CD14-positive monocyte (primary cell): ENCODE measurements around the gene TUSC2. TPM values are rescaled to one million over a fixed set of nuclear protein-coding genes. Genes with fewer than 3 reads are reported as not detected.

Experiments
- DNase-seq, 3 donors: peaks; one replicate each; pipeline ENCODE4 v3.0.0-alpha.2; 2011 to 2022
- H2AFZ ChIP-seq: 2 replicates; pipeline ENCODE4 v1.6.0; 2012; ENCODE audit warnings: mild to moderate bottlenecking, low read depth, low read length, inconsistent platforms; ENCODE audit not compliant: insufficient read depth, poor library complexity, severe bottlenecking
- H3K27ac ChIP-seq, 2 donors: 1 replicate in 1 of 2; 2 replicates in 1 of 2; pipeline ENCODE4 v1.5.1; 2012 to 2013; ENCODE audit warnings: low read length in 2 of 2, control low read depth in 1 of 2, inconsistent platforms in 1 of 2, low read depth in 1 of 2, mild to moderate bottlenecking in 1 of 2
- H3K27me3 ChIP-seq, 2 donors: one replicate each; pipeline versions ENCODE4 v1.6.0 to v1.6.1; 2011 to 2013; ENCODE audit warnings: low read length in 2 of 2; ENCODE audit not compliant: control insufficient read depth in 2 of 2, insufficient read depth in 2 of 2
- H3K36me3 ChIP-seq, 2 donors: replicated peaks in 1 of 2; 1 replicate in 1 of 2; 2 replicates in 1 of 2; pipeline versions ENCODE4 v1.5.1 to v1.6.1; 2012 to 2013; ENCODE audit warnings: low read length in 2 of 2, control low read depth in 1 of 2, inconsistent platforms in 1 of 2, mild to moderate bottlenecking in 1 of 2; ENCODE audit not compliant: insufficient read depth in 2 of 2, control insufficient read depth in 1 of 2
- H3K4me1 ChIP-seq, 2 donors: 1 replicate in 1 of 2; 2 replicates in 1 of 2; pipeline versions ENCODE4 v1.5.1 to v1.6.1; 2012 to 2013; ENCODE audit warnings: low read length in 2 of 2, control low read depth in 1 of 2, inconsistent platforms in 1 of 2, mild to moderate bottlenecking in 1 of 2, moderate library complexity in 1 of 2; ENCODE audit not compliant: insufficient read depth in 2 of 2, control insufficient read depth in 1 of 2
- H3K4me2 ChIP-seq: replicated peaks from 2 replicates; pipeline ENCODE3; 2012; ENCODE audit warnings: low read length, moderate library complexity, mild to moderate bottlenecking; ENCODE audit not compliant: poor library complexity, severe bottlenecking; ENCODE audit errors: extremely low read depth
- H3K4me3 ChIP-seq, 3 experiments: fragments of 200-600 bp in 1 of 3; sonication (generic) in 1 of 3; replicated peaks in 1 of 3; 1 replicate in 2 of 3; 2 replicates in 1 of 3; pipeline ENCODE4 v1.5.1; 2011 to 2013; ENCODE audit warnings: low read length in 3 of 3, mild to moderate bottlenecking in 3 of 3, control low read depth in 2 of 3, low read depth in 2 of 3, inconsistent platforms in 1 of 3, moderate library complexity in 1 of 3
- H3K79me2 ChIP-seq: 2 replicates; pipeline ENCODE4 v1.6.0; 2012; ENCODE audit warnings: mild to moderate bottlenecking, control low read depth, inconsistent platforms, low read length, moderate library complexity; ENCODE audit not compliant: insufficient read depth
- H3K9ac ChIP-seq: 2 replicates; pipeline ENCODE4 v1.6.0; 2017; ENCODE audit warnings: low read length, mild to moderate bottlenecking; ENCODE audit not compliant: insufficient read depth, poor library complexity, severe bottlenecking
- H3K9me3 ChIP-seq, 2 donors: replicated peaks in 1 of 2; 1 replicate in 1 of 2; 2 replicates in 1 of 2; pipeline versions ENCODE4 v1.5.1 to v1.6.1; 2012 to 2013; ENCODE audit warnings: low read length in 2 of 2, control low read depth in 1 of 2; ENCODE audit not compliant: control insufficient read depth in 1 of 2, insufficient read depth in 1 of 2
- H4K20me1 ChIP-seq: 2 replicates; pipeline ENCODE4 v1.6.0; 2012; ENCODE audit warnings: mild to moderate bottlenecking, low read length, control low read depth, moderate library complexity; ENCODE audit not compliant: insufficient read depth
- H3K27ac Mint-ChIP-seq, 7 donors: one replicate each; pipeline ENCODE4 v1.8.0; 2020; ENCODE audit warnings: mild to moderate bottlenecking in 7 of 7, mixed read lengths in 7 of 7, moderate library complexity in 6 of 7, inconsistent platforms in 2 of 7
- H3K27me3 Mint-ChIP-seq, 3 donors: one replicate each; pipeline ENCODE4 v1.8.0; 2021 to 2022; ENCODE audit warnings: low read depth in 3 of 3, mild to moderate bottlenecking in 3 of 3, mixed read lengths in 3 of 3, moderate library complexity in 3 of 3, inconsistent platforms in 1 of 3
- H3K36me3 Mint-ChIP-seq, 2 donors: one replicate each; pipeline ENCODE4 v1.8.0; 2020; ENCODE audit warnings: mixed read lengths in 2 of 2, inconsistent platforms in 1 of 2, mild to moderate bottlenecking in 1 of 2
- H3K4me1 Mint-ChIP-seq: one replicate; pipeline ENCODE4 v1.8.0; 2020; ENCODE audit warnings: mild to moderate bottlenecking, mixed read lengths
- H3K4me3 Mint-ChIP-seq, 2 donors: one replicate each; pipeline ENCODE4 v1.8.0; 2020; ENCODE audit warnings: mild to moderate bottlenecking in 2 of 2, mixed read lengths in 2 of 2, moderate library complexity in 1 of 2
- H3K9me3 Mint-ChIP-seq, 7 donors: one replicate each; pipeline ENCODE4 v1.8.0; 2020 to 2022; ENCODE audit warnings: mixed read lengths in 7 of 7, mild to moderate bottlenecking in 6 of 7, moderate library complexity in 6 of 7, inconsistent platforms in 2 of 7
- CTCF ChIP-seq: fragments of 200-600 bp; IDR thresholded peaks from one replicate; pipeline ENCODE4 v1.8.0; 2022; ENCODE audit warnings: antibody characterized with exemption, mild to moderate bottlenecking
- WGBS: methylation state at CpG from one replicate; pipeline ENCODE4 v1.1.5; 2013; ENCODE audit warnings: missing lambda C conversion rate; ENCODE audit not compliant: insufficient coverage; 5-methylcytosine and 5-hydroxymethylcytosine counted together
- intact Hi-C, 2 donors: fragments of 100-400 bp; cut with micrococcal nuclease; formaldehyde crosslinking; loops; one replicate each; pipeline versions ENCODE4 v1.15.0 to v1.15.1; 2023
- polyA plus RNA-seq, 3 donors: library from polyadenylated mRNA; depleted of rRNA in 1 of 3; unstranded in 2 of 3; stranded (reverse) in 1 of 3; fragments of 300-500 nt in 2 of 3; fragments of >200 nt in 1 of 3; fragmentation: Illumina TruSeq in 2 of 3; gene quantifications; 1 replicate in 2 of 3; 2 replicates in 1 of 3; pipeline ENCODE4 v1.2.3, GENCODE V29; 2012 to 2021

Gene TUSC2
- polyA plus RNA-seq, 3 donors = 22.6 to 55.7 (median 47.0) TPM

GRCh38 chr3:50302095-50303012 lies 25.7 kb downstream of the TUSC2 start:
- DNase-seq = peak in 1 of 3 donors; percentile 8
- Mint-ChIP-seq H3K4me1 (peaks cover 38% of the 10 kb centered on the region), H3K4me3 (no peak overlapping the region), H3K36me3 (peaks cover 0 to 2% of the 10 kb centered on the region in 2 donors), H3K27ac (peak overlapping the region in 1 of 7 donors; percentile 15), H3K9me3 (peaks cover 0 to 5% (median 2%) of the 10 kb centered on the region in 7 donors), H3K27me3 (no peaks in the 10 kb centered on the region)
- Histone ChIP-seq H3K4me1 (peaks cover 32 to 36% of the 10 kb centered on the region in 2 donors), H2AFZ (no peak overlapping the region), H3K36me3 (no peaks in the 10 kb centered on the region), H3K4me2 (no peak overlapping the region), H3K27ac (no peak overlapping the region), H3K4me3 (no peak overlapping the region), H3K79me2 (peaks cover 32% of the 10 kb centered on the region), H3K9ac (no peak overlapping the region), H4K20me1 (no peaks in the 10 kb centered on the region), H3K9me3 (peaks cover 0 to 5% of the 10 kb centered on the region in 2 donors), H3K27me3 (no peaks in the 10 kb centered on the region)
- intact Hi-C loops = no loop called here
- no peak for TF ChIP-seq CTCF
- WGBS = 98% methylated on average over 30 of the region's 32 CpGs

GRCh38 chr3:50300681-50301254 lies 27.3 kb downstream of the TUSC2 start:
- Mint-ChIP-seq H3K4me3 (peak overlapping the region; percentile 55 to 64), H3K27me3 (no peaks in the 10 kb centered on the region), H3K27ac (peak overlapping the region; percentile 99), H3K9me3 (no peaks in the 10 kb centered on the region), H3K4me1 (peaks cover 37% of the 10 kb centered on the region), H3K36me3 (peaks cover 2 to 10% of the 10 kb centered on the region in 2 donors)
- Histone ChIP-seq H3K36me3 (no peaks in the 10 kb centered on the region), H3K9ac (peak overlapping the region; percentile 85), H4K20me1 (no peaks in the 10 kb centered on the region), H3K4me1 (peaks cover 32 to 37% of the 10 kb centered on the region in 2 donors), H3K27ac (peak overlapping the region; percentile 99 to 100), H3K9me3 (no peaks in the 10 kb centered on the region), H3K4me2 (peak overlapping the region; percentile 77), H3K79me2 (peaks cover 39% of the 10 kb centered on the region), H3K27me3 (no peaks in the 10 kb centered on the region), H2AFZ (peak overlapping the region; percentile 77), H3K4me3 (peak overlapping the region in 1 of 3 experiments; percentile 94)
- no peak for TF ChIP-seq CTCF
- 85% methylated on average over 5 of the region's 6 CpGs for WGBS
- intact Hi-C loops = no loop called here
- no peak for DNase-seq
